ENCODE results near the gene GNAI3.

GNAI3 gene

GRCh38 chr1:109501644-109502363, 46.6 kb upstream of the GNAI3 start:
- ATAC-seq, result no peak
- TF ChIP-seq PPARA (CRISPR knock-in tag; IDR thresholded peaks at IDR 0.05; ENCODE audit: borderline replicate concordance) (no peak), CREB5 (CRISPR knock-in tag; IDR thresholded peaks at IDR 0.05; ENCODE audit: low read depth) (no peak), ZNF8 (CRISPR knock-in tag; IDR thresholded peaks at IDR 0.05) (no peak), RARB (CRISPR knock-in tag; IDR thresholded peaks at IDR 0.05) (no peak)

DNA sequence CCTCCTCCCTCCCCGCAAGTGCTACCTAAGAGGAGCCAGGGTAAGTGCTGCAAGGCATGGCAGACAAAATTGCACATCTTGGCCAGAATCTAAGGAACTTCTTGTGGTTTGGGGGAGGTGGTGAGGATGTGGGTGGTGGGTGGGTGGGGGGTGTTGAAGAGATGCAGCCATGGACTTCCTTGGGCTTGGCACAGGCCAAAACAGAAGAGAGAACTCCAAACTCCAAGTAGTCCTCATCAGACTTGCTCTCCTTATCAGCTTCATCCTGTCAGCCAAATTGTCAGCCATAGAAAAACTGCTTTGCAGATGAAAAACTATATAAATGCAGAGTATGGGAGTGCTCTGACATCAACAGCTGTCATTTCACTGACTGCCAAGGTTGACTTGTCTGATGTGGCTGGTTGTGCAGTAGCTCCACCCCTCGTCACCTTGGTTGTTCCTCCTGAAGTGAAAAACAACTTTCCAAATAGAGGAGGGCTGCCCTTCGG, 46.0 kb upstream of the GNAI3 start:
- ATAC-seq, result no peak
- TF ChIP-seq, protein P1, sequence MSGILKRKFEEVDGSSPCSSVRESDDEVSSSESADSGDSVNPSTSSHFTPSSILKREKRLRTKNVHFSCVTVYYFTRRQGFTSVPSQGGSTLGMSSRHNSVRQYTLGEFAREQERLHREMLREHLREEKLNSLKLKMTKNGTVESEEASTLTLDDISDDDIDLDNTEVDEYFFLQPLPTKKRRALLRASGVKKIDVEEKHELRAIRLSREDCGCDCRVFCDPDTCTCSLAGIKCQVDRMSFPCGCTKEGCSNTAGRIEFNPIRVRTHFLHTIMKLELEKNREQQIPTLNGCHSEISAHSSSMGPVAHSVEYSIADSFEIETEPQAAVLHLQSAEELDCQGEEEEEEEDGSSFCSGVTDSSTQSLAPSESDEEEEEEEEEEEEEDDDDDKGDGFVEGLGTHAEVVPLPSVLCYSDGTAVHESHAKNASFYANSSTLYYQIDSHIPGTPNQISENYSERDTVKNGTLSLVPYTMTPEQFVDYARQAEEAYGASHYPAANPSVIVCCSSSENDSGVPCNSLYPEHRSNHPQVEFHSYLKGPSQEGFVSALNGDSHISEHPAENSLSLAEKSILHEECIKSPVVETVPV (CRISPR knock-in tag; IDR thresholded peaks at IDR 0.05), result no peak
- TF ChIP-seq OSR1 (CRISPR knock-in tag; IDR thresholded peaks at IDR 0.05), result no peak
- TF ChIP-seq, protein P2, sequence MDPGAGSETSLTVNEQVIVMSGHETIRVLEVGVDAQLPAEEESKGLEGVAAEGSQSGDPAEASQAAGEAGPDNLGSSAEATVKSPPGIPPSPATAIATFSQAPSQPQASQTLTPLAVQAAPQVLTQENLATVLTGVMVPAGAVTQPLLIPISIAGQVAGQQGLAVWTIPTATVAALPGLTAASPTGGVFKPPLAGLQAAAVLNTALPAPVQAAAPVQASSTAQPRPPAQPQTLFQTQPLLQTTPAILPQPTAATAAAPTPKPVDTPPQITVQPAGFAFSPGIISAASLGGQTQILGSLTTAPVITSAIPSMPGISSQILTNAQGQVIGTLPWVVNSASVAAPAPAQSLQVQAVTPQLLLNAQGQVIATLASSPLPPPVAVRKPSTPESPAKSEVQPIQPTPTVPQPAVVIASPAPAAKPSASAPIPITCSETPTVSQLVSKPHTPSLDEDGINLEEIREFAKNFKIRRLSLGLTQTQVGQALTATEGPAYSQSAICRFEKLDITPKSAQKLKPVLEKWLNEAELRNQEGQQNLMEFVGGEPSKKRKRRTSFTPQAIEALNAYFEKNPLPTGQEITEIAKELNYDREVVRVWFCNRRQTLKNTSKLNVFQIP (CRISPR knock-in tag; IDR thresholded peaks at IDR 0.05; ENCODE audit: borderline replicate concordance, low read depth), result no peak
- TF ChIP-seq SNAI2 (CRISPR knock-in tag; IDR thresholded peaks at IDR 0.05), result no peak
- TF ChIP-seq ZNF565 (CRISPR knock-in tag; conservative IDR thresholded peaks at IDR 0.05; ENCODE audit: low read depth), result no peak
- no peak for TF ChIP-seq ARNTL (CRISPR knock-in tag; IDR thresholded peaks at IDR 0.05; ENCODE audit: borderline replicate concordance, low read depth)
- TF ChIP-seq RARB (CRISPR knock-in tag; IDR thresholded peaks at IDR 0.05), result no peak
- TF ChIP-seq ZFP3 (CRISPR knock-in tag; IDR thresholded peaks at IDR 0.05), result no peak
- TF ChIP-seq PPARA (CRISPR knock-in tag; IDR thresholded peaks at IDR 0.05; ENCODE audit: borderline replicate concordance), result no peak
- no peak for TF ChIP-seq PATZ1 (CRISPR knock-in tag; IDR thresholded peaks at IDR 0.05; ENCODE audit: borderline replicate concordance)
- no peak for TF ChIP-seq ZNF70 (CRISPR knock-in tag; IDR thresholded peaks at IDR 0.05)
- TF ChIP-seq BACH2 (CRISPR knock-in tag; IDR thresholded peaks at IDR 0.05; ENCODE audit: borderline replicate concordance), result no peak
- no peak for TF ChIP-seq ESRRG (CRISPR knock-in tag; IDR thresholded peaks at IDR 0.05)
- TF ChIP-seq TCF4 (CRISPR knock-in tag; IDR thresholded peaks at IDR 0.05; ENCODE audit: borderline replicate concordance), result no peak
- TF ChIP-seq TOX (CRISPR knock-in tag; IDR thresholded peaks at IDR 0.05; ENCODE audit: borderline replicate concordance), result no peak
- TF ChIP-seq ZFP30 (CRISPR knock-in tag; IDR thresholded peaks at IDR 0.05), result no peak
- no peak for TF ChIP-seq GLIS3 (CRISPR knock-in tag; IDR thresholded peaks at IDR 0.05)

- no peak for TF ChIP-seq ZNF70 (CRISPR knock-in tag; IDR thresholded peaks at IDR 0.05)
- TF ChIP-seq, protein P1 (CRISPR knock-in tag; IDR thresholded peaks at IDR 0.05), result no peak
- TF ChIP-seq RARB (CRISPR knock-in tag; IDR thresholded peaks at IDR 0.05), result no peak
- TF ChIP-seq, protein P2 (CRISPR knock-in tag; IDR thresholded peaks at IDR 0.05; ENCODE audit: borderline replicate concordance, low read depth), result no peak
- TF ChIP-seq ARNTL (CRISPR knock-in tag; IDR thresholded peaks at IDR 0.05; ENCODE audit: borderline replicate concordance, low read depth), result no peak
- ATAC-seq, result no peak
These were observed 44.5 kb upstream of the GNAI3 start for GRCh38 chr1:109503935-109504334.
